Measurements from ENCODE around the gene NT5E.
A peak's percentile ranks its signal among the peaks of the same experiment; 100 is the strongest.

Gene NT5E

GRCh38 chr6:85404564-85405174, 45.2 kb upstream of the NT5E start:
- Histone ChIP-seq H3K36me3 (ENCODE audit: insufficient read depth, low read length) (no peaks in the 10 kb centered on the region), H3K9me3 (ENCODE audit: low read depth, low read length) (no peaks in the 10 kb centered on the region), H3K4me3 (no peak overlapping the region), H3K27ac (peak overlapping the region; percentile 98), H3K9ac (ENCODE audit: insufficient read length) (no peak overlapping the region)
- no peak for TF ChIP-seq FOXP2 (optimal IDR thresholded peaks at IDR 0.05; ENCODE audit: control extremely low read depth, extremely low read length, insufficient read depth)
- TF ChIP-seq POLR2AphosphoS5 (IDR thresholded peaks at IDR 0.05; ENCODE audit: borderline replicate concordance, low read depth, low read length), result no peak
- TF ChIP-seq EZH2 (IDR thresholded peaks at IDR 0.05), result no peak
- DNase-seq (ENCODE audit: low read depth, low spot score), result no peak

GRCh38 chr6:85405175-85405852, 44.6 kb upstream of the NT5E start:
- H3K36me3 ChIP-seq (ENCODE audit: insufficient read depth, low read length), result no peaks in the 10 kb centered on the region
- no peaks in the 10 kb centered on the region for H3K9me3 ChIP-seq (ENCODE audit: low read depth, low read length)
- H3K27ac ChIP-seq, result peak overlapping the region; percentile 98
- DNase-seq (ENCODE audit: low read depth, low spot score), result no peak
- no peak overlapping the region for H3K4me3 ChIP-seq
- H3K9ac ChIP-seq (ENCODE audit: insufficient read length), result no peak overlapping the region
- TF ChIP-seq FOXP2 (optimal IDR thresholded peaks at IDR 0.05; ENCODE audit: control extremely low read depth, extremely low read length, insufficient read depth), result no peak
- no peak for TF ChIP-seq EZH2 (IDR thresholded peaks at IDR 0.05)
- no peak for TF ChIP-seq POLR2AphosphoS5 (IDR thresholded peaks at IDR 0.05; ENCODE audit: borderline replicate concordance, low read depth, low read length)

GRCh38 chr6:85405853-85406198, 44.1 kb upstream of the NT5E start:
- no peak for TF ChIP-seq EZH2 (IDR thresholded peaks at IDR 0.05)
- TF ChIP-seq FOXP2 (optimal IDR thresholded peaks at IDR 0.05; ENCODE audit: control extremely low read depth, extremely low read length, insufficient read depth), result no peak
- no peak for TF ChIP-seq POLR2AphosphoS5 (IDR thresholded peaks at IDR 0.05; ENCODE audit: borderline replicate concordance, low read depth, low read length)
- no peaks in the 10 kb centered on the region for H3K9me3 ChIP-seq (ENCODE audit: low read depth, low read length)
- no peak for DNase-seq (ENCODE audit: low read depth, low spot score)
- no peak overlapping the region for H3K4me3 ChIP-seq
- no peak overlapping the region for H3K9ac ChIP-seq (ENCODE audit: insufficient read length)
- H3K27ac ChIP-seq, result peak overlapping the region; percentile 98; the same call in 1 of the 2 replicates
- H3K36me3 ChIP-seq (ENCODE audit: insufficient read depth, low read length), result no peaks in the 10 kb centered on the region

GRCh38 chr6:85406641-85407075, 43.2 kb upstream of the NT5E start:
- Histone ChIP-seq H3K36me3 (ENCODE audit: insufficient read depth, low read length) (no peaks in the 10 kb centered on the region), H3K27ac (no peak overlapping the region), H3K4me3 (no peak overlapping the region), H3K9me3 (ENCODE audit: low read depth, low read length) (no peaks in the 10 kb centered on the region), H3K9ac (ENCODE audit: insufficient read length) (no peak overlapping the region)
- DNase-seq (ENCODE audit: low read depth, low spot score), result no peak
- no peak for TF ChIP-seq POLR2AphosphoS5 (IDR thresholded peaks at IDR 0.05; ENCODE audit: borderline replicate concordance, low read depth, low read length)
- TF ChIP-seq FOXP2 (optimal IDR thresholded peaks at IDR 0.05; ENCODE audit: control extremely low read depth, extremely low read length, insufficient read depth), result no peak
- TF ChIP-seq EZH2 (IDR thresholded peaks at IDR 0.05), result no peak

- DNase-seq (ENCODE audit: low read depth, low spot score), result no peak
- H3K9ac ChIP-seq (ENCODE audit: insufficient read length), result no peak overlapping the region
- no peaks in the 10 kb centered on the region for H3K9me3 ChIP-seq (ENCODE audit: low read depth, low read length)
- no peak overlapping the region for H3K27ac ChIP-seq
- H3K36me3 ChIP-seq (ENCODE audit: insufficient read depth, low read length), result no peaks in the 10 kb centered on the region
- no peak for TF ChIP-seq FOXP2 (optimal IDR thresholded peaks at IDR 0.05; ENCODE audit: control extremely low read depth, extremely low read length, insufficient read depth)
- no peak for TF ChIP-seq EZH2 (IDR thresholded peaks at IDR 0.05)
- no peak overlapping the region for H3K4me3 ChIP-seq
Measured at GRCh38 chr6:85408039-85408438, 41.8 kb upstream of the NT5E start.

- no peak for TF ChIP-seq FOXP2 (optimal IDR thresholded peaks at IDR 0.05; ENCODE audit: control extremely low read depth, extremely low read length, insufficient read depth)
- no peak for TF ChIP-seq POLR2AphosphoS5 (IDR thresholded peaks at IDR 0.05; ENCODE audit: borderline replicate concordance, low read depth, low read length)
- TF ChIP-seq EZH2 (IDR thresholded peaks at IDR 0.05), result no peak
- no peak overlapping the region for H3K9ac ChIP-seq (ENCODE audit: insufficient read length)
Measured at GRCh38 chr6:85412911-85413430, 36.9 kb upstream of the NT5E start.

GRCh38 chr6:85416049-85416448, 33.8 kb upstream of the NT5E start:
- Histone ChIP-seq H3K27ac (no peak overlapping the region), H3K9me3 (ENCODE audit: low read depth, low read length) (no peaks in the 10 kb centered on the region), H3K9ac (ENCODE audit: insufficient read length) (no peak overlapping the region), H3K4me3 (no peak overlapping the region), H3K36me3 (ENCODE audit: insufficient read depth, low read length) (no peaks in the 10 kb centered on the region)
- TF ChIP-seq FOXP2 (optimal IDR thresholded peaks at IDR 0.05; ENCODE audit: control extremely low read depth, extremely low read length, insufficient read depth) (no peak), POLR2AphosphoS5 (IDR thresholded peaks at IDR 0.05; ENCODE audit: borderline replicate concordance, low read depth, low read length) (no peak), EZH2 (IDR thresholded peaks at IDR 0.05) (no peak)
- DNase-seq (ENCODE audit: low read depth, low spot score), result no peak

More at GRCh38 chr6:85412911-85413430, 36.9 kb upstream of the NT5E start:
- no peaks in the 10 kb centered on the region for H3K9me3 ChIP-seq (ENCODE audit: low read depth, low read length)
- H3K27ac ChIP-seq, result no peak overlapping the region
- H3K36me3 ChIP-seq (ENCODE audit: insufficient read depth, low read length), result no peaks in the 10 kb centered on the region
- DNase-seq (ENCODE audit: low read depth, low spot score), result no peak
- no peak overlapping the region for H3K4me3 ChIP-seq

- Histone ChIP-seq H3K4me3 (no peak overlapping the region), H3K9ac (ENCODE audit: insufficient read length) (no peak overlapping the region), H3K9me3 (ENCODE audit: low read depth, low read length) (no peaks in the 10 kb centered on the region), H3K27ac (no peak overlapping the region), H3K36me3 (ENCODE audit: insufficient read depth, low read length) (no peaks in the 10 kb centered on the region)
- TF ChIP-seq POLR2AphosphoS5 (IDR thresholded peaks at IDR 0.05; ENCODE audit: borderline replicate concordance, low read depth, low read length) (no peak), FOXP2 (optimal IDR thresholded peaks at IDR 0.05; ENCODE audit: control extremely low read depth, extremely low read length, insufficient read depth) (no peak), EZH2 (IDR thresholded peaks at IDR 0.05) (no peak)
- DNase-seq (ENCODE audit: low read depth, low spot score), result no peak
Measured at GRCh38 chr6:85416766-85417165, 33.1 kb upstream of the NT5E start.
